GM19395 (cell line): Measurements from ENCODE around the gene EIF2B2.
"Not testable (repeated sequence)": the region's sequence is repeated elsewhere in the genome, so short reads cannot be mapped to it uniquely, and the experiment has no call there.

Experiments
- ATAC-seq: cut with Tn5 transposase; IDR thresholded peaks from one replicate; pipeline ENCODE4 v1.9.1; 2021; ENCODE audit warnings: mild to moderate bottlenecking, moderate library complexity; ENCODE audit not compliant: unreplicated experiment

The EIF2B2 gene

GRCh38 chr14:74988131-74988530 is 14.6 kb upstream of the EIF2B2 start:
- no peak for ATAC-seq

- no peak for ATAC-seq
Measured at GRCh38 chr14:74988993-74989392, 13.7 kb upstream of the EIF2B2 start.

GRCh38 chr14:74994182-74994581 is 8.5 kb upstream of the EIF2B2 start:
- not testable (repeated sequence) for ATAC-seq

GRCh38 chr14:74995781-74996180 is 6.9 kb upstream of the EIF2B2 start:
- ATAC-seq = not testable (repeated sequence)

GRCh38 chr14:75001261-75001660 is 1.5 kb upstream of the EIF2B2 start:
- no peak for ATAC-seq

- no peak for ATAC-seq
Measured at GRCh38 chr14:75001899-75002298, 822 bp upstream of the EIF2B2 start.

GRCh38 chr14:75003250-75004027 is 718 bp downstream of the EIF2B2 start:
- peak; percentile 3 for ATAC-seq

GRCh38 chr14:75005357-75005756 is 2.6 kb downstream of the EIF2B2 start:
- ATAC-seq = no peak

- ATAC-seq = no peak
Measured at GRCh38 chr14:75009176-75009575, 6.5 kb downstream of the EIF2B2 start.

GRCh38 chr14:75010472-75011093 is 7.9 kb downstream of the EIF2B2 start:
- no peak for ATAC-seq

GRCh38 chr14:75011356-75011994 is 8.8 kb downstream of the EIF2B2 start:
- no peak for ATAC-seq

- no peak for ATAC-seq
Measured at GRCh38 chr14:75013290-75013689, 10.6 kb downstream of the EIF2B2 start.

GRCh38 chr14:75015496-75015895 is 12.8 kb downstream of the EIF2B2 start:
- no peak for ATAC-seq

- ATAC-seq = no peak
Measured at GRCh38 chr14:75016815-75017214, 14.1 kb downstream of the EIF2B2 start.

- no peak for ATAC-seq
Measured at GRCh38 chr14:75018694-75019093, 16.0 kb downstream of the EIF2B2 start.

GRCh38 chr14:75022655-75023054 is 19.9 kb downstream of the EIF2B2 start:
- ATAC-seq = no peak

- no peak for ATAC-seq
Measured at GRCh38 chr14:75023108-75023507, 20.4 kb downstream of the EIF2B2 start.

GRCh38 chr14:75025082-75025481 is 22.4 kb downstream of the EIF2B2 start:
- no peak for ATAC-seq

- no peak for ATAC-seq
Measured at GRCh38 chr14:75025876-75026275, 23.2 kb downstream of the EIF2B2 start.

GRCh38 chr14:75030147-75030546 is 27.4 kb downstream of the EIF2B2 start:
- no peak for ATAC-seq

GRCh38 chr14:75032939-75033338 is 30.2 kb downstream of the EIF2B2 start:
- no peak for ATAC-seq

GRCh38 chr14:75040507-75040906 is 37.8 kb downstream of the EIF2B2 start:
- no peak for ATAC-seq
